Measurements from ENCODE around the gene IFNL2. TPM values are rescaled to one million over a fixed set of nuclear protein-coding genes. Genes with fewer than 3 reads are reported as not detected.

Gene IFNL2
- total RNA-seq, 1 experiment from 2014 or later = 0.33 TPM

DNA sequence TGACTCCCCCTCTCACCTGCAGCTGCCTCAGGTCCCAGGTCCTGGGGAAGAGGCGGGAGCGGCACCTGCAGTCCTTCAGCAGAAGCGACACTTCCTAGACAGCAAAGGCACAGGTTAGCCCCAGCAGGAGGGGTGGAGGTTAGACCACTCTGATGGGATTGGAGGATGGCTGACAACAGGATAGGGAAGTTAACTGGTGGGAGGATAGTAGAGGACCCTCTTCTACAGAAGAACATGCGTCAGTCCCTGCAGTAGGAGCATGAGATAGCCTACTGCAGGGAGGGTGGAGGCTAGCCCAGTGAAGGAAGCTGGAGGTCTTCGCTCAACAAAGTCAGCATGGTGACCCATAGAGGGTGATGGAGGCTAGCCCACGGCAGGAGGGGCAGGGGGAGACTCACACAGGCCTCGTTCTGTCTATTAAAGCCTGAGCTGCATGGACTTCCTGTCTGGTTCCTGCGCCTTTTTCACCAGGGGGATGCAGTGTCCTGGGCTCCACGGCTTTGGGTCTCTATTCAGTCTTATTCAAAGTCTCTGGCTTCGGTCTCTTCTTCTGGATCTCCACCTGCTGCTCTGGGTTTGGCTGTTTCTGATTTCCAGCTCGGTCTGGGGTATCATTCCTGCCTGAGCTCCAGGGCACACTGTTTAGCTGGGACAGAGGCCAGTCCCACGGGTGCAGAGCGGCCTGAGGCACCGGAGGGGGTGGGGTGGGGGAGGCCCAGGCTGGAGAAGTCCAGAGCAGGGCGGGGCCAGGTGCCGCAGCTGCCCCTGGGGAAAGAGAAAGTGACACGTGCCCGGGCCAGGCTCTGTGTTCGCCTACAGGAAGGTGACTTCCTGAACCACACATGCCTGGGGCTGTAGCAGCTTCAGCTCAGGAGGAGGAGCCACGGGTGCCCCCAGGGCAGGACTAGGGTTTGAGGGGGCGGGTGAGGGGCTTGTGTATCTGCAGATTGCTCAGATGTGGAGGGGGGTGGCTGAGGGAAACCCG is 30.7 kb upstream of the IFNL2 start:
- POLR2A ChIA-PET = interaction anchor here (0.5 to 0.9 kb wide), 4 partner anchors 24 to 284 kb away, joined by 3 to 10 read pairs (median 4); no protein-coding TSS in a partner anchor
- BruUV-seq (replicated peaks) = no TSS peak
- in situ Hi-C loops (cut with HindIII; ENCODE audit: low pct_unique_long_range_greater_than_20kb, low sequenced_read_pairs) = no loop called here

DNA sequence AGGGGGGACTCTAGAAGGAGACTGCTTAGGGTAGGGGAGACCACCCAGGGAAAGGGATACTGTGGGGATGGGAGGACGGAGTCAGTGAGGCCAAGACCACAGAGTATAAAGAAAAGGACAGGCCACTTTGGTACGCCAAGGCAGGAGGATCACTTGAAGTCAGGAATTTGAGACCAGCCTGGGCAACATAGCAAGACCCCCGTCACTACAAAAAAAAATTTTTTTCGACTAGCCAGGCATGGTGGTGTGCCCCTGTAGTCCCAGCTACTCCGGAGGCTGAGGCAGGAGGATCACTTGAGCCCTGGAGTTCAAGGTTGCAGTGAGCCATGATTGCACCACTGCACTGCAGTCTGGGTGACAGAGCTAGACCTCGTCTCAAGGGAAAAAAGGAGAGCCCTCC is 30.0 kb upstream of the IFNL2 start:
- peaks cover 1% of the 10 kb centered on the region; the same call in 1 of the 2 replicates for H3K27me3 ChIP-seq (ENCODE audit: control insufficient read depth, insufficient read depth, low read length)
- ATAC-seq = peak; percentile 11; the same call in 1 of the 2 replicates
- BruUV-seq (replicated peaks) = no TSS peak
- in situ Hi-C loops (cut with HindIII; ENCODE audit: low pct_unique_long_range_greater_than_20kb, low sequenced_read_pairs) (no loop called here), intact Hi-C loops (cut with micrococcal nuclease; ENCODE audit: unreplicated experiment) (no loop called here)
- ChIA-PET CTCF (interaction anchor here (0.6 to 0.8 kb wide), 2 partner anchors 22 to 105 kb away, joined by 3 to 4 read pairs; no protein-coding TSS in a partner anchor), POLR2A (interaction anchor here (0.9 kb wide), 1 partner anchor 65 kb away, joined by 3 read pairs; no protein-coding TSS in a partner anchor)
- no peak overlapping the region for H3K27ac ChIP-seq (ENCODE audit: low read length)
- DNase-seq (ENCODE audit: low read depth, low spot score) = no peak
- no peaks in the 10 kb centered on the region for H3K4me1 ChIP-seq (ENCODE audit: control insufficient read depth, insufficient read depth, low read length)
- H3K9me3 ChIP-seq (ENCODE audit: control insufficient read depth, insufficient read depth, low read depth, low read length) = no peaks in the 10 kb centered on the region
- peak overlapping the region in 1 of 2 experiments; percentile 23; a peak in 1 of 4 replicates for H3K4me3 ChIP-seq (ENCODE audit: low read depth in 2 of 2, low read length in 2 of 2)
- TF ChIP-seq, protein P1, sequence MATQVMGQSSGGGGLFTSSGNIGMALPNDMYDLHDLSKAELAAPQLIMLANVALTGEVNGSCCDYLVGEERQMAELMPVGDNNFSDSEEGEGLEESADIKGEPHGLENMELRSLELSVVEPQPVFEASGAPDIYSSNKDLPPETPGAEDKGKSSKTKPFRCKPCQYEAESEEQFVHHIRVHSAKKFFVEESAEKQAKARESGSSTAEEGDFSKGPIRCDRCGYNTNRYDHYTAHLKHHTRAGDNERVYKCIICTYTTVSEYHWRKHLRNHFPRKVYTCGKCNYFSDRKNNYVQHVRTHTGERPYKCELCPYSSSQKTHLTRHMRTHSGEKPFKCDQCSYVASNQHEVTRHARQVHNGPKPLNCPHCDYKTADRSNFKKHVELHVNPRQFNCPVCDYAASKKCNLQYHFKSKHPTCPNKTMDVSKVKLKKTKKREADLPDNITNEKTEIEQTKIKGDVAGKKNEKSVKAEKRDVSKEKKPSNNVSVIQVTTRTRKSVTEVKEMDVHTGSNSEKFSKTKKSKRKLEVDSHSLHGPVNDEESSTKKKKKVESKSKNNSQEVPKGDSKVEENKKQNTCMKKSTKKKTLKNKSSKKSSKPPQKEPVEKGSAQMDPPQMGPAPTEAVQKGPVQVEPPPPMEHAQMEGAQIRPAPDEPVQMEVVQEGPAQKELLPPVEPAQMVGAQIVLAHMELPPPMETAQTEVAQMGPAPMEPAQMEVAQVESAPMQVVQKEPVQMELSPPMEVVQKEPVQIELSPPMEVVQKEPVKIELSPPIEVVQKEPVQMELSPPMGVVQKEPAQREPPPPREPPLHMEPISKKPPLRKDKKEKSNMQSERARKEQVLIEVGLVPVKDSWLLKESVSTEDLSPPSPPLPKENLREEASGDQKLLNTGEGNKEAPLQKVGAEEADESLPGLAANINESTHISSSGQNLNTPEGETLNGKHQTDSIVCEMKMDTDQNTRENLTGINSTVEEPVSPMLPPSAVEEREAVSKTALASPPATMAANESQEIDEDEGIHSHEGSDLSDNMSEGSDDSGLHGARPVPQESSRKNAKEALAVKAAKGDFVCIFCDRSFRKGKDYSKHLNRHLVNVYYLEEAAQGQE (IDR thresholded peaks at IDR 0.05; ENCODE audit: insufficient read depth in 1 of 2, low read depth in 2 of 2, low read length in 1 of 2) = no peak
- H3K36me3 ChIP-seq (ENCODE audit: control insufficient read depth, insufficient read depth, low read length) = no peaks in the 10 kb centered on the region

More for the DNA sequence above, 30.7 kb upstream of the IFNL2 start:
- ATAC-seq (peak; percentile 73), DNase-seq (ENCODE audit: low read depth, low spot score) (no peak)
- H3K4me3 ChIP-seq (ENCODE audit: low read depth in 2 of 2, low read length in 2 of 2) = peak overlapping the region in 1 of 2 experiments; percentile 23; a peak in 2 of 4 replicates
- H3K9me3 ChIP-seq (ENCODE audit: control insufficient read depth, insufficient read depth, low read depth, low read length) = no peaks in the 10 kb centered on the region
- no peaks in the 10 kb centered on the region for H3K27me3 ChIP-seq (ENCODE audit: control insufficient read depth, insufficient read depth, low read length)
- CTCF ChIA-PET = interaction anchor here (0.5 to 0.8 kb wide), 7 partner anchors 14 to 1044 kb away, joined by 3 to 5 read pairs (median 4); partner anchors contain the start of gene IFNL1
- no peak overlapping the region for H3K27ac ChIP-seq (ENCODE audit: low read length)
- intact Hi-C loops (cut with micrococcal nuclease; ENCODE audit: unreplicated experiment) = no loop called here
- no peaks in the 10 kb centered on the region for H3K4me1 ChIP-seq (ENCODE audit: control insufficient read depth, insufficient read depth, low read length)
- TF ChIP-seq SIN3A (IDR thresholded peaks at IDR 0.05; ENCODE audit: borderline replicate concordance, insufficient read depth, low read depth, low read length) = no peak
- TF ChIP-seq, protein P2, sequence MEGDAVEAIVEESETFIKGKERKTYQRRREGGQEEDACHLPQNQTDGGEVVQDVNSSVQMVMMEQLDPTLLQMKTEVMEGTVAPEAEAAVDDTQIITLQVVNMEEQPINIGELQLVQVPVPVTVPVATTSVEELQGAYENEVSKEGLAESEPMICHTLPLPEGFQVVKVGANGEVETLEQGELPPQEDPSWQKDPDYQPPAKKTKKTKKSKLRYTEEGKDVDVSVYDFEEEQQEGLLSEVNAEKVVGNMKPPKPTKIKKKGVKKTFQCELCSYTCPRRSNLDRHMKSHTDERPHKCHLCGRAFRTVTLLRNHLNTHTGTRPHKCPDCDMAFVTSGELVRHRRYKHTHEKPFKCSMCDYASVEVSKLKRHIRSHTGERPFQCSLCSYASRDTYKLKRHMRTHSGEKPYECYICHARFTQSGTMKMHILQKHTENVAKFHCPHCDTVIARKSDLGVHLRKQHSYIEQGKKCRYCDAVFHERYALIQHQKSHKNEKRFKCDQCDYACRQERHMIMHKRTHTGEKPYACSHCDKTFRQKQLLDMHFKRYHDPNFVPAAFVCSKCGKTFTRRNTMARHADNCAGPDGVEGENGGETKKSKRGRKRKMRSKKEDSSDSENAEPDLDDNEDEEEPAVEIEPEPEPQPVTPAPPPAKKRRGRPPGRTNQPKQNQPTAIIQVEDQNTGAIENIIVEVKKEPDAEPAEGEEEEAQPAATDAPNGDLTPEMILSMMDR (IDR thresholded peaks at IDR 0.05) = no peak
- no peaks in the 10 kb centered on the region for H3K36me3 ChIP-seq (ENCODE audit: control insufficient read depth, insufficient read depth, low read length)

DNA sequence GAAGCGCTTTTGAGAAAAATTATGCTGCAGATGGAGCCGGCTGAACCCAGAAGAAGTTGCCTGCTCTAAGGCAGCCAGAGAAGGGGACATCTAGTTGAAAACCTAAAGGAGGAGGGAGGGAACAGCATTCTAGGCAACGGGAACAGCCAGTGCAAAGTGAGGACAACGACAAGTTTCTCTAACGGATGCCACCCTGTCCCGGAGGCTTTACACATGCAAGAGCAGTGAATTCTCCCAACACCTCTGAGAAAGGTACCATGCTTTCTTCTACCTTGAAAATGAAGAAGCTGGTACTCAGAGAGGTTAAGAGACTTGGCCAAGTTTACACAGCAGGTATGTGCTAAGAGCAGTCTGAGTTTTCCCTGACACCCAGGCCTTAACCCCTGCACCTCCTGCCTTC is 29.3 kb upstream of the IFNL2 start:
- ChIA-PET CTCF (interaction anchor here (0.6 to 0.9 kb wide), 2 partner anchors 43 to 554 kb away, joined by 3 read pairs; no protein-coding TSS in a partner anchor), POLR2A (interaction anchor here (0.5 kb wide), 1 partner anchor 16 kb away, joined by 5 read pairs; no protein-coding TSS in a partner anchor)
- H3K27me3 ChIP-seq (ENCODE audit: control insufficient read depth, insufficient read depth, low read length) = peaks cover 3% of the 10 kb centered on the region; the same call in 1 of the 2 replicates
- TF ChIP-seq, protein P1 (IDR thresholded peaks at IDR 0.05; ENCODE audit: insufficient read depth in 1 of 2, low read depth in 2 of 2, low read length in 1 of 2) = no peak
- TF ChIP-seq SIN3A (IDR thresholded peaks at IDR 0.05; ENCODE audit: borderline replicate concordance, insufficient read depth, low read depth, low read length) (no peak), POLR2AphosphoS5 (IDR thresholded peaks at IDR 0.05; ENCODE audit: low read depth, low read length) (no peak), TCF7L2 (IDR thresholded peaks at IDR 0.05; ENCODE audit: low read depth, low read length) (no peak)
- TF ChIP-seq, protein P2 (IDR thresholded peaks at IDR 0.05) = no peak
- no peaks in the 10 kb centered on the region for H3K4me1 ChIP-seq (ENCODE audit: control insufficient read depth, insufficient read depth, low read length)
- H3K36me3 ChIP-seq (ENCODE audit: control insufficient read depth, insufficient read depth, low read length) = no peaks in the 10 kb centered on the region
- ATAC-seq = no peak
- H3K9me3 ChIP-seq (ENCODE audit: control insufficient read depth, insufficient read depth, low read depth, low read length) = no peaks in the 10 kb centered on the region
- intact Hi-C loops (cut with micrococcal nuclease; ENCODE audit: unreplicated experiment) (no loop called here), in situ Hi-C loops (cut with HindIII; ENCODE audit: low pct_unique_long_range_greater_than_20kb, low sequenced_read_pairs) (no loop called here)
- BruUV-seq (replicated peaks) = no TSS peak
- H3K4me3 ChIP-seq (ENCODE audit: low read depth in 2 of 2, low read length in 2 of 2) = no peak overlapping the region
- no peak for DNase-seq (ENCODE audit: low read depth, low spot score)
- H3K27ac ChIP-seq (ENCODE audit: low read length) = no peak overlapping the region
